HepG2 (cell line): ENCODE results near the gene ELAVL4. TPM values are rescaled to one million over a fixed set of nuclear protein-coding genes. Genes with fewer than 3 reads are reported as not detected.

Source experiments
- ATAC-seq: fragments of 200-7000 bp; cut with Tn5 transposase; 3 replicates; pipeline ENCODE4 v1.9.1; 2020; ENCODE audit warnings: mild to moderate bottlenecking, moderate library complexity
- BruUV-seq: library from RNA; stranded (reverse); fragments of 400-500 nt; replicated peaks from 2 replicates; lab custom pipeline; 2021; lab: Mats Ljungman, UMichigan
- CTCF ChIA-PET: fragments of 300-600 bp; formaldehyde crosslinking; extraction: SDS; loops from one replicate; lab custom pipeline; 2021; ENCODE audit warnings: low total read pairs, inconsistent platforms, low intra/inter-chr PET ratio; lab: Yijun Ruan, JAX
- POLR2A ChIA-PET: fragments of 350-600 bp; sonication (Branson Sonifier 250); formaldehyde crosslinking; loops from one replicate; lab custom pipeline; 2020; ENCODE audit warnings: antibody characterized with exemption, inconsistent platforms; lab: Yijun Ruan, JAX
- DNase-seq: peaks from one replicate; pipeline ENCODE4 v3.0.0-alpha.2; 2015; ENCODE audit warnings: low spot score
- FAIRE-seq: peaks from 3 replicates; lab custom pipeline; 2011; peaks lifted over from hg19 to GRCh38; lab: Jason Lieb, UNC
- H2AFZ ChIP-seq: one replicate; pipeline ENCODE4 v1.6.1; 2011; ENCODE audit warnings: low read length, inconsistent platforms
- H3K27ac ChIP-seq: fragments of 300-600 bp; 3 replicates; pipeline ENCODE4 v1.8.0; 2011; ENCODE audit warnings: mixed run types, mild to moderate bottlenecking, mixed read lengths, low read length, inconsistent platforms; ENCODE audit not compliant: insufficient read depth; ENCODE audit errors: extremely low read length
- H3K27me3 ChIP-seq, 2 experiments: fragments of 200-600 bp in 1 of 2; 2 replicates in 1 of 2; 3 replicates in 1 of 2; pipeline versions ENCODE4 v1.6.0 to v1.8.0; 2011; ENCODE audit warnings: low read length in 2 of 2, mild to moderate bottlenecking in 2 of 2, moderate library complexity in 2 of 2, inconsistent platforms in 1 of 2; ENCODE audit not compliant: insufficient read depth in 2 of 2, control insufficient read depth in 1 of 2
- H3K36me3 ChIP-seq, 2 experiments: fragments of 200-600 bp in 1 of 2; replicated peaks in 1 of 2; 2 replicates in 1 of 2; 3 replicates in 1 of 2; pipeline versions ENCODE4 v1.5.1 to v1.8.0; 2011; ENCODE audit warnings: low read length in 2 of 2, inconsistent platforms in 1 of 2; ENCODE audit not compliant: insufficient read depth in 2 of 2, control insufficient read depth in 1 of 2
- H3K4me1 ChIP-seq: 2 replicates; pipeline ENCODE4 v1.5.1; 2012; ENCODE audit warnings: low read length, inconsistent platforms; ENCODE audit not compliant: insufficient read depth
- H3K4me2 ChIP-seq: 2 replicates; pipeline ENCODE4 v1.6.0; 2011; ENCODE audit warnings: low read depth, low read length, inconsistent platforms
- H3K4me3 ChIP-seq, 3 experiments: fragments of 200-600 bp in 1 of 3; sonication (generic), shearing (Covaris generic) in 1 of 3; replicated peaks in 1 of 3; 2 replicates each; pipeline ENCODE4 v1.5.1; 2011 to 2016; ENCODE audit warnings: low read length in 3 of 3, inconsistent platforms in 2 of 3, low read depth in 2 of 3, mild to moderate bottlenecking in 2 of 3, control low read depth in 1 of 3, mixed read lengths in 1 of 3; ENCODE audit not compliant: insufficient read depth in 1 of 3
- H3K79me2 ChIP-seq: one replicate; pipeline ENCODE4 v1.6.1; 2011; ENCODE audit warnings: low read length, inconsistent platforms; ENCODE audit not compliant: insufficient read depth
- H3K9ac ChIP-seq: 2 replicates; pipeline ENCODE4 v1.6.0; 2011; ENCODE audit warnings: mild to moderate bottlenecking, low read depth, low read length, inconsistent platforms; ENCODE audit not compliant: insufficient read depth
- H3K9me3 ChIP-seq: 2 replicates; pipeline ENCODE4 v1.5.1; 2012; ENCODE audit warnings: mild to moderate bottlenecking, low read length
- H4K20me1 ChIP-seq: 2 replicates; pipeline ENCODE4 v1.6.0; 2011; ENCODE audit warnings: inconsistent platforms, mild to moderate bottlenecking, low read length, moderate library complexity; ENCODE audit not compliant: insufficient read depth
- ARID5B ChIP-seq: IDR thresholded peaks from 2 replicates; pipeline ENCODE4 v1.4.0; 2020; ENCODE audit warnings: mild to moderate bottlenecking, missing genetic modification reagents
- CEBPG ChIP-seq: IDR thresholded peaks from 2 replicates; pipeline ENCODE4 v1.6.1; 2016
- HOMEZ ChIP-seq: IDR thresholded peaks from 2 replicates; pipeline ENCODE4 v1.6.1; 2016; ENCODE audit warnings: low read depth
- PAXIP1 ChIP-seq: sonication (generic); formaldehyde crosslinking; conservative IDR thresholded peaks from 2 replicates; pipeline ENCODE4 v1.4.0; 2020; ENCODE audit warnings: mild to moderate bottlenecking, missing genetic modification reagents, moderate library complexity
- SRY ChIP-seq: sonication (generic); formaldehyde crosslinking; IDR thresholded peaks from 2 replicates; pipeline ENCODE4 v1.8.0; 2022; ENCODE audit warnings: mild to moderate bottlenecking, missing genetic modification reagents
- U2AF2 ChIP-seq: fragments of 200-400 bp; formaldehyde crosslinking; IDR thresholded peaks from 2 replicates; pipeline ENCODE4 v1.6.1; 2017; ENCODE audit warnings: low read depth, mild to moderate bottlenecking, low read length
- ZFP62 ChIP-seq: sonication (generic); formaldehyde crosslinking; IDR thresholded peaks from 2 replicates; pipeline ENCODE4 v1.4.0; 2020; ENCODE audit warnings: missing genetic modification reagents
- ZNF232 ChIP-seq: sonication (generic); formaldehyde crosslinking; IDR thresholded peaks from 2 replicates; pipeline ENCODE4 v1.4.0; 2020; ENCODE audit warnings: missing genetic modification reagents, borderline replicate concordance
- ZNF550 ChIP-seq: sonication (generic); formaldehyde crosslinking; IDR thresholded peaks from 2 replicates; pipeline ENCODE4 v1.4.0; 2020; ENCODE audit warnings: mild to moderate bottlenecking, missing genetic modification reagents, borderline replicate concordance
- ZNF572 ChIP-seq: sonication (generic); formaldehyde crosslinking; IDR thresholded peaks from 2 replicates; pipeline ENCODE4 v1.5.1; 2020; ENCODE audit warnings: mild to moderate bottlenecking, missing genetic modification reagents
- ZNF703 ChIP-seq: sonication (generic); formaldehyde crosslinking; IDR thresholded peaks from 2 replicates; pipeline ENCODE4 v1.5.1; 2020; ENCODE audit warnings: missing genetic modification reagents, mild to moderate bottlenecking, moderate library complexity, borderline replicate concordance
- ZNF749 ChIP-seq: sonication (generic); formaldehyde crosslinking; IDR thresholded peaks from 2 replicates; pipeline ENCODE4 v1.8.0; 2022; ENCODE audit warnings: mild to moderate bottlenecking, missing genetic modification reagents, moderate library complexity, borderline replicate concordance
- ZNF770 ChIP-seq: sonication (generic); formaldehyde crosslinking; IDR thresholded peaks from 2 replicates; pipeline ENCODE4 v1.5.0; 2020; ENCODE audit warnings: mild to moderate bottlenecking, missing genetic modification reagents
- ZNF891 ChIP-seq: sonication (generic); formaldehyde crosslinking; IDR thresholded peaks from 2 replicates; pipeline ENCODE4 v1.5.0; 2020; ENCODE audit warnings: mild to moderate bottlenecking, missing genetic modification reagents
- WGBS: methylation state at CpG from one replicate; pipeline ENCODE4 v1.1.6; 2017; ENCODE audit warnings: low lambda C conversion rate; 5-methylcytosine and 5-hydroxymethylcytosine counted together
- in situ Hi-C: cut with HindIII; loops from 2 replicates; pipeline ENCODE4 v1.10.0; 2017; ENCODE audit warnings: low pct_unique_long_range_greater_than_20kb; ENCODE audit not compliant: extremely low pct_ligation_motif_present
- intact Hi-C: fragments of 100-400 bp; cut with micrococcal nuclease; formaldehyde crosslinking; loops from one replicate; pipeline ENCODE4 v1.10.0; 2022; ENCODE audit not compliant: unreplicated experiment
- polyA plus RNA-seq, 8 experiments: library from polyadenylated mRNA; depleted of rRNA in 3 of 8; stranded (reverse) in 7 of 8; unstranded in 1 of 8; fragments of >200 nt; fragmentation: Illumina TruSeq in 4 of 8; extraction: Trizol in 4 of 8; gene quantifications; 2 replicates each; pipeline versions ENCODE4 v1.2.1 to v1.2.3, GENCODE V29; 2011 to 2016; ENCODE audit warnings: low read depth in 4 of 8, missing spikeins in 1 of 8, mixed read lengths in 1 of 8; ENCODE audit not compliant: insufficient read depth in 1 of 8
- total RNA-seq, 5 experiments: library from RNA; depleted of rRNA; stranded (reverse); fragments of >200 nt; fragmentation: Illumina TruSeq; extraction: Trizol; gene quantifications; 2 replicates each; pipeline ENCODE4 v1.2.3, GENCODE V29; 2016; ENCODE audit warnings: low read depth in 1 of 5

ELAVL4 gene
- total and polyA plus RNA-seq, 2 of the 13 experiments (the other 11 are each of a cell fraction or from before 2014, with no cell fraction given) = not detected

GRCh38 chr1:50158421-50158820 lies 49.7 kb downstream of the ELAVL4 start:
- 0% methylated on average over 1 of the region's 1 CpG for WGBS
- CTCF ChIA-PET = no interaction called here
- TF ChIP-seq ZNF749 (no peak), ZNF891 (CRISPR knock-in tag) (no peak), ARID5B (CRISPR knock-in tag) (no peak), SRY (CRISPR knock-in tag) (no peak), CEBPG (CRISPR knock-in tag) (no peak), ZNF572 (CRISPR knock-in tag) (no peak), ZNF232 (CRISPR knock-in tag) (no peak), ZNF703 (CRISPR knock-in tag) (no peak), ZFP62 (CRISPR knock-in tag) (no peak), ZNF770 (no peak), HOMEZ (CRISPR knock-in tag) (no peak), PAXIP1 (CRISPR knock-in tag) (no peak), ZNF550 (no peak), U2AF2 (no peak)

More at GRCh38 chr1:50158421-50158820, 49.7 kb downstream of the ELAVL4 start:
- DNase-seq (no peak), ATAC-seq (no peak), FAIRE-seq (no peak)
- BruUV-seq = no TSS peak
- POLR2A ChIA-PET = no interaction called here
- intact Hi-C loops (no loop called here), in situ Hi-C loops (no loop called here)
- Histone ChIP-seq H3K36me3 (no peaks in the 10 kb centered on the region), H3K4me1 (no peaks in the 10 kb centered on the region), H3K9ac (no peak overlapping the region), H2AFZ (no peak overlapping the region), H3K4me2 (no peak overlapping the region), H3K79me2 (no peaks in the 10 kb centered on the region), H3K27ac (no peak overlapping the region), H3K4me3 (no peak overlapping the region), H3K9me3 (no peaks in the 10 kb centered on the region), H4K20me1 (no peaks in the 10 kb centered on the region), H3K27me3 (no peaks in the 10 kb centered on the region; a peak in 1 of 5 replicates)
